Measurements from ENCODE around the gene NACA. TPM values are rescaled to one million over a fixed set of nuclear protein-coding genes. Genes with fewer than 3 reads are reported as not detected.
A peak's percentile ranks its signal among the peaks of the same experiment; 100 is the strongest.
"Not testable (repeated sequence)": the region's sequence is repeated elsewhere in the genome, so short reads cannot be mapped to it uniquely, and the experiment has no call there.

The NACA gene
- total and polyA plus RNA-seq, 2 of the 13 experiments (the other 11 are each of a cell fraction or from before 2014, with no cell fraction given): 799 to 1,700 TPM

DNA sequence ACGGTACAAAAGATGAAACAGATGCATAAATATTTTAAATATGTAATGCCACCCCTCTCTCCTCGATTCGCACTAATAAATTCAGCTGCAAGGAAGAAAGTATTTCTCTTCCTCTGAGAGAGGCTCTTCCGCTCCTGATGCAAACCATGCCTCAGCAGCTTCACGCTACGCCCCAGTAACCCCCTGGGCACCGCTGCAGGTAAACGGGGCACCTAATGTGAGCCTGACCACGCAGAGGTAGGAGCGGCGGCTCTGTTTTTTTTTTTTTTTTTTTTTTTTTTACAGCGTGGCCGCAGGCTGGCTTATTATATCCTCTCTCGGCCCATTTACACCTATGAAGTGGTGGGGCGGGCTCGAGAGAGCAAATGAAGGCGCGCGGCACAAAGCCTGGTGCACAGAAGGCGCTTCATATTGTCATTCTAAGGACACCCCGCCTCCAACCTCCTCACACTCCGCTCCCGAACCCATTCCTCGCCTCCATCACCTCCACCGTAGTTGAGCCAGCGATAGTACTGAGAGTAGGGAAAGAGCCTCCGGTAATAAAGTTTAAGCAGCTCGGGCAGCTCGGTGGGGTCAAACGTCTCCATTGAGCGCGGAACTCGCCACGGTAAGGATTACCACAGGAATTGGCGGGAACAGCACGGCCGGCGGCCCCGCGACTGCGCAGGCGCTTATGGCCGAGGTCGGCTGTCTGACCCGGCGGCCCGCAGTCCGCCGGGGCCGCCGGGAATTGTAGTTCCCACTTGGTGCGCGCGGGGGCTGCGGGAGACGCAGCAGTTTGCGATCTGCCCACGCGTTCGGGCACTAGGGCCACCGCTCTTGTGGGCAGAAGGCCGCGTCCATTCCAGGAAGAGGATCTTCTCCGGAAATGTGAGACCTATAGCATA is 26.9 kb upstream of the NACA start, which contains the start of gene PRIM1 (continued):
- TF ChIP-seq MED13 (CRISPR knock-in tag; IDR thresholded peaks at IDR 0.05): no peak
- no peak for TF ChIP-seq ZNF513 (CRISPR knock-in tag; conservative IDR thresholded peaks at IDR 0.05)
- TF ChIP-seq NR0B2 (CRISPR knock-in tag; IDR thresholded peaks at IDR 0.05): no peak
- TF ChIP-seq ZNF335 (CRISPR knock-in tag; IDR thresholded peaks at IDR 0.05): no peak
- no peak for TF ChIP-seq CEBPB (IDR thresholded peaks at IDR 0.05; ENCODE audit: borderline replicate concordance, low read depth, low read length)
- peak; percentile 85 for TF ChIP-seq KMT2B (CRISPR knock-in tag; IDR thresholded peaks at IDR 0.05)
- TF ChIP-seq, protein P1, sequence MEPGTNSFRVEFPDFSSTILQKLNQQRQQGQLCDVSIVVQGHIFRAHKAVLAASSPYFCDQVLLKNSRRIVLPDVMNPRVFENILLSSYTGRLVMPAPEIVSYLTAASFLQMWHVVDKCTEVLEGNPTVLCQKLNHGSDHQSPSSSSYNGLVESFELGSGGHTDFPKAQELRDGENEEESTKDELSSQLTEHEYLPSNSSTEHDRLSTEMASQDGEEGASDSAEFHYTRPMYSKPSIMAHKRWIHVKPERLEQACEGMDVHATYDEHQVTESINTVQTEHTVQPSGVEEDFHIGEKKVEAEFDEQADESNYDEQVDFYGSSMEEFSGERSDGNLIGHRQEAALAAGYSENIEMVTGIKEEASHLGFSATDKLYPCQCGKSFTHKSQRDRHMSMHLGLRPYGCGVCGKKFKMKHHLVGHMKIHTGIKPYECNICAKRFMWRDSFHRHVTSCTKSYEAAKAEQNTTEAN (CRISPR knock-in tag; conservative IDR thresholded peaks at IDR 0.05): no peak

DNA sequence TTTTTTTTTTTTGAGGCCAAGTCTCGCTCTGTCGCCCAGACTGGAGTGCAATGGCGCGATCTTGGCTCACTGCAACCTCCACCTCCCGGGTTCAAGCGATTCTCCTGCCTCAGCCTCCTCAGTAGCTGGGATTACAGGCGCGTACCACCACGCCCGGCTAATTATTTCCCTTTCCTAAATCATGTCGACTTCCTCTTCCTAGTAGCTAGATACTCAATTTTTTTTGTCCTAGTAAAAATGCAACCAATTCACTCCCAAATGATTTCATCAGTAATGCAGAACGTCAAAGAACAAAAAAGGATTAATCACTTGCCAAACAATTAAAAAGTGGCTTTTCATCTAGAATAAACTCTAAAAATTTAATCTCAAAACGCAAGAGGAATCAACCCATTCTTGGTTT is 25.5 kb upstream of the NACA start:
- H4K20me1 ChIP-seq (ENCODE audit: insufficient read depth, low read length); H3K79me2 ChIP-seq (ENCODE audit: insufficient read depth, low read length); FAIRE-seq; CTCF ChIA-PET (ENCODE audit: low intra/inter-chr PET ratio, low total read pairs); in situ Hi-C loops (cut with HindIII; ENCODE audit: extremely low pct_ligation_motif_present, low pct_unique_long_range_greater_than_20kb); ATAC-seq; H3K9me3 ChIP-seq (ENCODE audit: low read length); DNase-seq (ENCODE audit: low spot score); BruUV-seq (replicated peaks); H3K27me3 ChIP-seq (ENCODE audit: control insufficient read depth in 1 of 2, insufficient read depth in 2 of 2, low read length in 2 of 2); H2AFZ ChIP-seq (ENCODE audit: low read length); H3K36me3 ChIP-seq (replicated peaks in 1 of 2; ENCODE audit: control insufficient read depth in 1 of 2, insufficient read depth in 2 of 2, low read length in 2 of 2); H3K9ac ChIP-seq (ENCODE audit: insufficient read depth, low read depth, low read length); H3K27ac ChIP-seq (ENCODE audit: extremely low read length, insufficient read depth, low read length): not testable (repeated sequence)
- POLR2A ChIA-PET: interaction anchor here (1.9 to 2.3 kb wide), 2 partner anchors 25 to 114 kb away, joined by 5 to 13 read pairs; partner anchors contain the start of gene NACA
- WGBS (ENCODE audit: low lambda C conversion rate): 91% methylated on average over 13 of the region's 13 CpGs
- peak overlapping the region in 2 of 3 experiments; percentile 85 to 86; a peak in 2 of 6 replicates for H3K4me3 ChIP-seq (replicated peaks in 1 of 3; ENCODE audit: insufficient read depth in 1 of 3, low read depth in 2 of 3, low read length in 3 of 3)
- peak overlapping the region; percentile 85 for H3K4me2 ChIP-seq (ENCODE audit: low read depth, low read length)
- intact Hi-C loops (cut with micrococcal nuclease; ENCODE audit: unreplicated experiment): loop anchor here (2.0 to 10.0 kb wide), 3 partner anchors 26 to 704 kb away; partner anchors contain the start of genes GLI1, INHBE and NACA
- peaks cover 26% of the 10 kb centered on the region for H3K4me1 ChIP-seq (ENCODE audit: insufficient read depth, low read length)
